IPS-18c (cell line): ENCODE data around the gene PARD3B.

Experiments used
- H3K4me3 ChIP-seq: 2 replicates; pipeline ENCODE4 v1.7.0; 2013; ENCODE audit warnings: low read depth, mild to moderate bottlenecking, low read length, moderate library complexity; ENCODE audit not compliant: insufficient read depth
- H3K9me3 ChIP-seq: one replicate; pipeline ENCODE4 v1.6.1; 2013; ENCODE audit warnings: mild to moderate bottlenecking, low read length, moderate library complexity; ENCODE audit not compliant: control insufficient read depth, insufficient read depth

The PARD3B gene

GRCh38 chr2:204808494-204808893, 263.2 kb downstream of the PARD3B start:
- no peaks in the 10 kb centered on the region for H3K9me3 ChIP-seq
- no peak overlapping the region for H3K4me3 ChIP-seq

- Histone ChIP-seq H3K9me3 (peaks cover 4% of the 10 kb centered on the region), H3K4me3 (no peak overlapping the region)
These were observed 279.6 kb downstream of the PARD3B start for GRCh38 chr2:204824751-204825453.

- peaks cover 4% of the 10 kb centered on the region for H3K9me3 ChIP-seq
- H3K4me3 ChIP-seq: no peak overlapping the region
These were observed 280.4 kb downstream of the PARD3B start for GRCh38 chr2:204825681-204826080.

GRCh38 chr2:204827701-204828590, 282.7 kb downstream of the PARD3B start:
- Histone ChIP-seq H3K4me3 (no peak overlapping the region), H3K9me3 (peaks cover 2% of the 10 kb centered on the region)

- no peaks in the 10 kb centered on the region for H3K9me3 ChIP-seq
- H3K4me3 ChIP-seq: no peak overlapping the region
These were observed 289.6 kb downstream of the PARD3B start for GRCh38 chr2:204834716-204835384.

GRCh38 chr2:204835786-204836185, 290.5 kb downstream of the PARD3B start:
- no peaks in the 10 kb centered on the region for H3K9me3 ChIP-seq
- no peak overlapping the region for H3K4me3 ChIP-seq

- no peaks in the 10 kb centered on the region for H3K9me3 ChIP-seq
- no peak overlapping the region for H3K4me3 ChIP-seq
These were observed 295.2 kb downstream of the PARD3B start for GRCh38 chr2:204840504-204840903.

- H3K4me3 ChIP-seq: no peak overlapping the region
These were observed 296.8 kb downstream of the PARD3B start for GRCh38 chr2:204842068-204842467.

GRCh38 chr2:204842661-204843485, 297.6 kb downstream of the PARD3B start:
- Histone ChIP-seq H3K9me3 (no peaks in the 10 kb centered on the region), H3K4me3 (no peak overlapping the region)

More at GRCh38 chr2:204842068-204842467, 296.8 kb downstream of the PARD3B start:
- H3K9me3 ChIP-seq: no peaks in the 10 kb centered on the region

- H3K9me3 ChIP-seq: no peaks in the 10 kb centered on the region
- no peak overlapping the region for H3K4me3 ChIP-seq
These were observed 301.2 kb downstream of the PARD3B start for GRCh38 chr2:204846471-204846870.

- H3K4me3 ChIP-seq: no peak overlapping the region
- peaks cover 2% of the 10 kb centered on the region for H3K9me3 ChIP-seq
These were observed 304.6 kb downstream of the PARD3B start for GRCh38 chr2:204849892-204850291.

- Histone ChIP-seq H3K4me3 (no peak overlapping the region), H3K9me3 (peaks cover 2% of the 10 kb centered on the region)
These were observed 305.3 kb downstream of the PARD3B start for GRCh38 chr2:204850581-204850980.

- Histone ChIP-seq H3K9me3 (peaks cover 2% of the 10 kb centered on the region), H3K4me3 (no peak overlapping the region)
These were observed 308.6 kb downstream of the PARD3B start for GRCh38 chr2:204853905-204854304.

GRCh38 chr2:204860274-204860673, 315.0 kb downstream of the PARD3B start:
- Histone ChIP-seq H3K4me3 (no peak overlapping the region), H3K9me3 (no peaks in the 10 kb centered on the region)

- Histone ChIP-seq H3K4me3 (no peak overlapping the region), H3K9me3 (no peaks in the 10 kb centered on the region)
These were observed 317.5 kb downstream of the PARD3B start for GRCh38 chr2:204862809-204863208.

GRCh38 chr2:204863336-204863735, 318.1 kb downstream of the PARD3B start:
- Histone ChIP-seq H3K4me3 (no peak overlapping the region), H3K9me3 (no peaks in the 10 kb centered on the region)
